Sigmoid colon (tissue), 4 donors: ENCODE results near the gene SKAP1.

Experiments
- CTCF ChIP-seq, 4 experiments: fragments of 450-650 bp in 3 of 4; fragments of 200-600 bp in 1 of 4; IDR thresholded peaks; one replicate each; pipeline ENCODE4 v1.5.1; 2016 to 2019; ENCODE audit warnings: antibody characterized with exemption in 4 of 4, mild to moderate bottlenecking in 3 of 4, moderate library complexity in 2 of 4
- POLR2A ChIP-seq, 2 donors: fragments of 450-650 bp; IDR thresholded peaks; one replicate each; pipeline ENCODE4 v1.6.1; 2016; ENCODE audit warnings: antibody characterized with exemption in 2 of 2, mild to moderate bottlenecking in 2 of 2, moderate library complexity in 2 of 2
- POLR2AphosphoS5 ChIP-seq, 4 donors: sonication (generic); formaldehyde crosslinking; IDR thresholded peaks; one replicate each; pipeline ENCODE4 v1.6.1; 2017; ENCODE audit warnings: antibody characterized with exemption in 4 of 4

- TF ChIP-seq CTCF (IDR thresholded peaks at IDR 0.05) (no peak), POLR2A (IDR thresholded peaks at IDR 0.05) (no peak), POLR2AphosphoS5 (IDR thresholded peaks at IDR 0.05) (no peak)
Measured at GRCh38 chr17:48296453-48296852, 133.6 kb downstream of the SKAP1 start.
